Activated CD8-positive, alpha-beta T cell treated with anti-CD3 and anti-CD28 coated beads, Interleukin-2, amount 10 ng/mL, durations not matched to agents 7 days and 5 days (primary cell): ENCODE data around the gene SOX11. TPM values are rescaled to one million over a fixed set of nuclear protein-coding genes. Genes with fewer than 3 reads are reported as not detected.

Experiments
- ATAC-seq: fragments of 150-1000 bp; cut with Tn5 transposase; one replicate; pipeline ENCODE4 v1.10.0; 2021; ENCODE audit warnings: moderate library complexity
- CTCF ChIA-PET: fragments of 350-600 bp; sonication (Branson Sonifier 250); formaldehyde crosslinking; loops from one replicate; lab custom pipeline; 2021; ENCODE audit warnings: antibody characterized with exemption; lab: Charles Lee
- POLR2A ChIA-PET: fragments of 350-600 bp; sonication (Branson Sonifier 250); formaldehyde crosslinking; loops from one replicate; lab custom pipeline; 2021; ENCODE audit warnings: antibody characterized with exemption; lab: Charles Lee
- DNase-seq: peaks from one replicate; pipeline ENCODE4 v3.0.0-alpha.2; 2020
- H3K27ac Mint-ChIP-seq: one replicate; pipeline ENCODE4 v1.8.0; 2021; ENCODE audit warnings: mild to moderate bottlenecking, mixed read lengths
- H3K27me3 Mint-ChIP-seq: one replicate; pipeline ENCODE4 v1.8.0; 2021; ENCODE audit warnings: low read depth, mixed read lengths
- H3K36me3 Mint-ChIP-seq: one replicate; pipeline ENCODE4 v1.8.0; 2021; ENCODE audit warnings: low read depth, mixed read lengths
- H3K4me1 Mint-ChIP-seq: one replicate; pipeline ENCODE4 v1.8.0; 2021; ENCODE audit warnings: low read depth, mixed read lengths
- H3K4me3 Mint-ChIP-seq: one replicate; pipeline ENCODE4 v1.8.0; 2021; ENCODE audit warnings: mild to moderate bottlenecking, mixed read lengths
- H3K9me3 Mint-ChIP-seq: one replicate; pipeline ENCODE4 v1.8.0; 2022; ENCODE audit warnings: mixed read lengths; ENCODE audit not compliant: insufficient read depth
- total RNA-seq, 2 experiments: library from RNA; stranded (reverse); gene quantifications; one replicate each; pipeline ENCODE4 v1.2.3, GENCODE V29; 2021

Gene SOX11
- total RNA-seq, 2 experiments from 2014 or later = not detected

GRCh38 chr2:5749347-5749746 lies 57.2 kb downstream of the SOX11 start:
- no peaks in the 10 kb centered on the region for H3K9me3 Mint-ChIP-seq
- ChIA-PET CTCF (no interaction called here), POLR2A (no interaction called here)
- DNase-seq = no peak
- no peaks in the 10 kb centered on the region for H3K4me1 Mint-ChIP-seq
- no peaks in the 10 kb centered on the region for H3K27me3 Mint-ChIP-seq
- H3K4me3 Mint-ChIP-seq = no peak overlapping the region
- no peak overlapping the region for H3K27ac Mint-ChIP-seq
- ATAC-seq = no peak
- no peaks in the 10 kb centered on the region for H3K36me3 Mint-ChIP-seq
